Motor neuron (in vitro differentiated cells): Measurements from ENCODE around the gene MTAP. TPM values are rescaled to one million over a fixed set of nuclear protein-coding genes. Genes with fewer than 3 reads are reported as not detected.
A peak's percentile ranks its signal among the peaks of the same experiment; 100 is the strongest.
"Not testable (repeated sequence)": the region's sequence is repeated elsewhere in the genome, so short reads cannot be mapped to it uniquely, and the experiment has no call there.

Experiments used
- ATAC-seq, 8 experiments: fragments of 200-7000 bp; cut with Tn5 transposase; replicated peaks in 6 of 8; 2 replicates each; pipeline ENCODE4 v1.8.0; 2021; ENCODE audit warnings: mild to moderate bottlenecking in 8 of 8, moderate library complexity in 8 of 8
- H3K27ac ChIP-seq, 2 donors: fragments of 250-450 bp; sonication (Bioruptor Pico); 2 replicates each; pipeline ENCODE4 v1.9.0; 2021; ENCODE audit warnings: antibody characterized with exemption in 2 of 2, mild to moderate bottlenecking in 2 of 2, moderate library complexity in 1 of 2
- H3K4me1 ChIP-seq, 2 donors: fragments of 250-450 bp; sonication (Bioruptor Pico); replicated peaks in 1 of 2; 2 replicates each; pipeline ENCODE4 v1.6.1; 2021; ENCODE audit warnings: antibody characterized with exemption in 2 of 2, mild to moderate bottlenecking in 2 of 2, moderate library complexity in 1 of 2
- H3K4me3 ChIP-seq, 5 donors: fragments of 250-450 bp; sonication (Bioruptor Pico); 2 replicates each; pipeline ENCODE4 v1.9.0; 2021; ENCODE audit warnings: antibody characterized with exemption in 5 of 5, mild to moderate bottlenecking in 5 of 5, moderate library complexity in 4 of 5
- WGBS, 10 experiments: fragments of 450-650 bp; shearing (Covaris generic); methylation state at CpG; one replicate each; pipeline ENCODE4 v1.0.0; 2022; 5-methylcytosine and 5-hydroxymethylcytosine counted together
- in situ Hi-C, 9 experiments: fragments of 400-800 bp; cut with MboI; loops; one replicate each; pipeline ENCODE4 v1.15.0; 2021; ENCODE audit warnings: low sequenced_read_pairs in 9 of 9, low pct_unique_long_range_greater_than_20kb in 2 of 9; ENCODE audit not compliant: unreplicated experiment in 9 of 9
- total RNA-seq, 8 experiments: library from RNA; unstranded; fragments of 300-600 nt; gene quantifications; 2 replicates each; pipeline versions ENCODE4 v1.2.3 to v1.2.4, GENCODE V29; 2022

MTAP gene
- total RNA-seq, 8 experiments from 2014 or later, result 11.2 to 47.5 (median 18.8) TPM

GRCh38 chr9:21941337-21941995, 139.0 kb downstream of the MTAP start:
- Histone ChIP-seq H3K4me1 (no peaks in the 10 kb centered on the region), H3K4me3 (no peak overlapping the region), H3K27ac (no peak overlapping the region)
- ATAC-seq, result no peak
- WGBS, 10 experiments, result 69 to 100% (median 95%) methylated on average over 1 to 4 of the region's 4 CpGs
- in situ Hi-C loops, result no loop called here

- H3K4me3 ChIP-seq, result no peak overlapping the region
- H3K4me1 ChIP-seq, result no peaks in the 10 kb centered on the region
- no peak for ATAC-seq
- in situ Hi-C loops, result no loop called here
- WGBS, 10 experiments, result 52 to 85% (median 73%) methylated on average over 2 to 4 of the region's 4 CpGs; no CpG with 5 or more reads in 3 of the 10 experiments
- no peak overlapping the region for H3K27ac ChIP-seq
Observed at GRCh38 chr9:21943464-21943863, 141.0 kb downstream of the MTAP start.

- H3K27ac ChIP-seq, result no peak overlapping the region
- WGBS, 10 experiments, result 40 to 100% (median 82%) methylated on average over 1 of the region's 2 CpGs; no CpG with 5 or more reads in 2 of the 10 experiments
- no peak overlapping the region for H3K4me3 ChIP-seq
- ATAC-seq, result no peak
- in situ Hi-C loops, result no loop called here
- no peaks in the 10 kb centered on the region for H3K4me1 ChIP-seq
Observed at GRCh38 chr9:21945606-21946005, 143.2 kb downstream of the MTAP start.

- in situ Hi-C loops, result no loop called here
- Histone ChIP-seq H3K4me3 (no peak overlapping the region), H3K4me1 (no peaks in the 10 kb centered on the region), H3K27ac (no peak overlapping the region)
- 20% methylated on average over 1 of the region's 2 CpGs; no CpG with 5 or more reads in 8 of the 10 experiments for WGBS, 10 experiments
- no peak for ATAC-seq
Observed at GRCh38 chr9:21958833-21959232, 156.4 kb downstream of the MTAP start.

- WGBS, 10 experiments, result 80 to 97% methylated on average over 1 to 5 of the region's 33 CpGs; no CpG with 5 or more reads in 8 of the 10 experiments
- H3K4me1 ChIP-seq, in situ Hi-C loops, H3K4me3 ChIP-seq, H3K27ac ChIP-seq, ATAC-seq: not testable (repeated sequence)
Observed at GRCh38 chr9:21959268-21959667, 156.8 kb downstream of the MTAP start.

GRCh38 chr9:21961569-21961968, 159.1 kb downstream of the MTAP start:
- ATAC-seq, result no peak
- no peak overlapping the region for H3K4me3 ChIP-seq
- peaks cover 0 to 5% of the 10 kb centered on the region in 2 donors for H3K4me1 ChIP-seq
- 36 to 100% (median 96%) methylated on average over 1 to 2 of the region's 2 CpGs for WGBS, 10 experiments
- H3K27ac ChIP-seq, result no peak overlapping the region
- in situ Hi-C loops, result no loop called here

- ATAC-seq, result peak in 4 of 8 experiments; percentile 17 to 66 (median 58)
- 0 to 40% (median 14%) methylated on average over 1 to 9 of the region's 29 CpGs; no CpG with 5 or more reads in 1 of the 10 experiments for WGBS, 10 experiments
- Histone ChIP-seq H3K4me1 (peaks cover 0 to 8% of the 10 kb centered on the region in 2 donors), H3K27ac (no peak overlapping the region), H3K4me3 (peak overlapping the region in 3 of 5 donors; percentile 20 to 23 (median 22))
- in situ Hi-C loops, result no loop called here
Observed at GRCh38 chr9:21964925-21965385, 162.5 kb downstream of the MTAP start.

GRCh38 chr9:21965401-21965951, 163.0 kb downstream of the MTAP start:
- H3K4me1 ChIP-seq, result peaks cover 0 to 8% of the 10 kb centered on the region in 2 donors
- H3K4me3 ChIP-seq, result peak overlapping the region in 3 of 5 donors; percentile 20 to 23 (median 22)
- H3K27ac ChIP-seq, result no peak overlapping the region
- in situ Hi-C loops, result no loop called here
- 3 to 13% (median 10%) methylated on average over 5 to 12 of the region's 30 CpGs; no CpG with 5 or more reads in 3 of the 10 experiments for WGBS, 10 experiments
- peak; percentile 78 to 94 (median 88) for ATAC-seq

GRCh38 chr9:21966140-21966851, 163.9 kb downstream of the MTAP start:
- no peak for ATAC-seq
- in situ Hi-C loops, result no loop called here
- Histone ChIP-seq H3K27ac (no peak overlapping the region), H3K4me1 (peaks cover 0 to 8% of the 10 kb centered on the region in 2 donors), H3K4me3 (no peak overlapping the region)
- WGBS, 10 experiments, result 17 to 65% (median 43%) methylated on average over 2 to 15 of the region's 15 CpGs

- Histone ChIP-seq H3K27ac (no peak overlapping the region), H3K4me3 (no peak overlapping the region), H3K4me1 (peaks cover 0 to 8% of the 10 kb centered on the region in 2 donors)
- in situ Hi-C loops, result no loop called here
- 8 to 62% (median 21%) methylated on average over 1 to 9 of the region's 19 CpGs; no CpG with 5 or more reads in 3 of the 10 experiments for WGBS, 10 experiments
- no peak for ATAC-seq
Observed at GRCh38 chr9:21967169-21967568, 164.7 kb downstream of the MTAP start.

- H3K27ac ChIP-seq, result no peak overlapping the region
- H3K4me3 ChIP-seq, result no peak overlapping the region
- H3K4me1 ChIP-seq, result peaks cover 0 to 8% of the 10 kb centered on the region in 2 donors
- 0 to 71% (median 51%) methylated on average over 1 to 10 of the region's 10 CpGs for WGBS, 10 experiments
- in situ Hi-C loops, result no loop called here
- ATAC-seq, result no peak
Observed at GRCh38 chr9:21967702-21968101, 165.3 kb downstream of the MTAP start.

- WGBS, 10 experiments, result 9 to 65% (median 25%) methylated on average over 2 to 35 of the region's 41 CpGs
- Histone ChIP-seq H3K4me1 (peaks cover 0 to 8% of the 10 kb centered on the region in 2 donors), H3K27ac (no peak overlapping the region), H3K4me3 (no peak overlapping the region)
- in situ Hi-C loops, result no loop called here
- peak in 5 of 8 experiments; percentile 23 to 45 (median 39) for ATAC-seq
Observed at GRCh38 chr9:21968331-21969010, 166.0 kb downstream of the MTAP start.
